Suprapubic skin (tissue), 4 donors: ENCODE results near the gene OR7G1.

Source experiments
- CTCF ChIP-seq, 2 donors: fragments of 200-600 bp in 1 of 2; fragments of 450-650 bp in 1 of 2; sonication (generic) in 1 of 2; IDR thresholded peaks; one replicate each; pipeline ENCODE4 v1.5.1; 2016 to 2019; ENCODE audit warnings: antibody characterized with exemption in 2 of 2, mild to moderate bottlenecking in 1 of 2, moderate library complexity in 1 of 2
- POLR2A ChIP-seq, 2 donors: fragments of 450-650 bp; IDR thresholded peaks; one replicate each; pipeline ENCODE4 v1.6.1; 2017; ENCODE audit warnings: antibody characterized with exemption in 2 of 2, mild to moderate bottlenecking in 2 of 2, moderate library complexity in 2 of 2
- POLR2AphosphoS5 ChIP-seq, 3 donors: sonication (generic); formaldehyde crosslinking; IDR thresholded peaks; one replicate each; pipeline ENCODE4 v1.6.1; 2017; ENCODE audit warnings: antibody characterized with exemption in 3 of 3

GRCh38 chr19:9128171-9128570 lies 12.6 kb upstream of the OR7G1 start:
- no peak for TF ChIP-seq CTCF (IDR thresholded peaks at IDR 0.05)
- TF ChIP-seq POLR2AphosphoS5 (IDR thresholded peaks at IDR 0.05): no peak
- TF ChIP-seq POLR2A (IDR thresholded peaks at IDR 0.05): no peak
